Uterus (tissue), 4 donors: ENCODE measurements around the gene MED4. TPM values are rescaled to one million over a fixed set of nuclear protein-coding genes. Genes with fewer than 3 reads are reported as not detected.
A peak's percentile ranks its signal among the peaks of the same experiment; 100 is the strongest.

Experiments
- DNase-seq, 2 donors: peaks; one replicate each; pipeline ENCODE4 v3.0.0-alpha.2; 2019 to 2020
- H3K27ac ChIP-seq, 2 donors: fragments of 200-600 bp; sonication (generic); 1 replicate in 1 of 2; 2 replicates in 1 of 2; pipeline ENCODE4 v1.5.1; 2016 to 2018
- H3K27me3 ChIP-seq, 2 donors: fragments of 200-600 bp; sonication (generic); one replicate each; pipeline ENCODE4 v1.5.1; 2018 to 2019; ENCODE audit warnings: control low read depth in 1 of 2
- H3K36me3 ChIP-seq, 2 donors: fragments of 200-600 bp; sonication (generic); one replicate each; pipeline ENCODE4 v1.5.1; 2019; ENCODE audit warnings: control low read depth in 1 of 2
- H3K4me1 ChIP-seq, 2 donors: fragments of 200-600 bp; sonication (generic); one replicate each; pipeline ENCODE4 v1.5.1; 2018 to 2019; ENCODE audit warnings: control low read depth in 1 of 2
- H3K4me3 ChIP-seq, 2 donors: fragments of 200-600 bp; sonication (generic); 1 replicate in 1 of 2; 2 replicates in 1 of 2; pipeline ENCODE4 v1.5.1; 2018 to 2019; ENCODE audit warnings: mild to moderate bottlenecking in 1 of 2
- H3K9me3 ChIP-seq, 2 donors: fragments of 200-600 bp; sonication (generic); one replicate each; pipeline ENCODE4 v1.5.1; 2019; ENCODE audit warnings: control low read depth in 1 of 2
- CTCF ChIP-seq, 4 experiments: fragments of 200-600 bp in 2 of 4; fragments of 450-650 bp in 2 of 4; sonication (generic) in 2 of 4; IDR thresholded peaks; one replicate each; pipeline ENCODE4 v1.5.1; 2016 to 2019; ENCODE audit warnings: antibody characterized with exemption in 4 of 4, mild to moderate bottlenecking in 2 of 4, moderate library complexity in 1 of 4
- POLR2A ChIP-seq, 2 donors: fragments of 450-650 bp; IDR thresholded peaks; one replicate each; pipeline ENCODE4 v1.6.1; 2016; ENCODE audit warnings: antibody characterized with exemption in 2 of 2, mild to moderate bottlenecking in 1 of 2, moderate library complexity in 1 of 2
- intact Hi-C: fragments of 100-400 bp; cut with DNase I; formaldehyde crosslinking; loops from one replicate; pipeline ENCODE4 v1.15.1; 2023; ENCODE audit warnings: low total_unique reads
- total RNA-seq, 4 donors: library from RNA; depleted of rRNA in 3 of 4; stranded (reverse); fragments of >200 nt in 3 of 4; gene quantifications; one replicate each; pipeline versions ENCODE4 v1.1.0 to v1.2.4, GENCODE V29; 2014 to 2023
- donor health status: DM: yes; HTN: yes; CAD: no.

Gene MED4
- total RNA-seq, 4 donors from 2014 or later = 38.4 to 53.4 (median 49.1) TPM

- Histone ChIP-seq H3K27me3 (no peaks in the 10 kb centered on the region), H3K4me1 (no peaks in the 10 kb centered on the region), H3K36me3 (no peaks in the 10 kb centered on the region), H3K4me3 (no peak overlapping the region), H3K9me3 (no peaks in the 10 kb centered on the region), H3K27ac (no peak overlapping the region)
- no peak for DNase-seq
- intact Hi-C loops = no loop called here
- no peak for TF ChIP-seq POLR2A (IDR thresholded peaks at IDR 0.05)
- TF ChIP-seq CTCF (IDR thresholded peaks at IDR 0.05) = no peak
These were observed 25.3 kb upstream of the MED4 start for GRCh38 chr13:48120241-48120640.

GRCh38 chr13:48118030-48118429 lies 23.1 kb upstream of the MED4 start:
- no peak for DNase-seq
- Histone ChIP-seq H3K9me3 (no peaks in the 10 kb centered on the region), H3K4me3 (no peak overlapping the region), H3K36me3 (no peaks in the 10 kb centered on the region), H3K27ac (no peak overlapping the region), H3K4me1 (no peaks in the 10 kb centered on the region), H3K27me3 (no peaks in the 10 kb centered on the region)
- intact Hi-C loops = no loop called here
- no peak for TF ChIP-seq POLR2A (IDR thresholded peaks at IDR 0.05)
- TF ChIP-seq CTCF (IDR thresholded peaks at IDR 0.05) = no peak

- H3K4me3 ChIP-seq = no peak overlapping the region
- no peaks in the 10 kb centered on the region for H3K9me3 ChIP-seq
- H3K4me1 ChIP-seq = no peaks in the 10 kb centered on the region
- TF ChIP-seq CTCF (IDR thresholded peaks at IDR 0.05) = no peak
- no peak overlapping the region for H3K27ac ChIP-seq
- H3K36me3 ChIP-seq = no peaks in the 10 kb centered on the region
- intact Hi-C loops = no loop called here
- no peaks in the 10 kb centered on the region for H3K27me3 ChIP-seq
- no peak for DNase-seq
These were observed 21.9 kb upstream of the MED4 start for GRCh38 chr13:48116808-48117207.

GRCh38 chr13:48113756-48114130 lies 18.8 kb upstream of the MED4 start:
- peak overlapping the region in 1 of 2 donors; percentile 7 for H3K27ac ChIP-seq
- no peak overlapping the region for H3K4me3 ChIP-seq
- intact Hi-C loops = no loop called here
- H3K27me3 ChIP-seq = no peaks in the 10 kb centered on the region
- H3K9me3 ChIP-seq = no peaks in the 10 kb centered on the region
- no peak for DNase-seq
- no peaks in the 10 kb centered on the region for H3K4me1 ChIP-seq
- TF ChIP-seq CTCF (IDR thresholded peaks at IDR 0.05) (no peak), POLR2A (IDR thresholded peaks at IDR 0.05) (no peak)
- no peaks in the 10 kb centered on the region for H3K36me3 ChIP-seq

- H3K36me3 ChIP-seq = no peaks in the 10 kb centered on the region
- no peak for DNase-seq
- H3K27ac ChIP-seq = peak overlapping the region in 1 of 2 donors; percentile 14
- no peaks in the 10 kb centered on the region for H3K4me1 ChIP-seq
- H3K27me3 ChIP-seq = no peaks in the 10 kb centered on the region
- no peaks in the 10 kb centered on the region for H3K9me3 ChIP-seq
- no peak for TF ChIP-seq POLR2A (IDR thresholded peaks at IDR 0.05)
- no peak for TF ChIP-seq CTCF (IDR thresholded peaks at IDR 0.05)
- H3K4me3 ChIP-seq = no peak overlapping the region
- intact Hi-C loops = no loop called here
These were observed 18.2 kb upstream of the MED4 start for GRCh38 chr13:48112896-48113755.
